GM18508 (cell line): ENCODE results near the gene WNT2B.
"Not testable (repeated sequence)": the region's sequence is repeated elsewhere in the genome, so short reads cannot be mapped to it uniquely, and the experiment has no call there.

Experiments used
- ATAC-seq: cut with Tn5 transposase; IDR thresholded peaks from one replicate; pipeline ENCODE4 v1.9.1; 2021; ENCODE audit warnings: moderate number of reproducible peaks; ENCODE audit not compliant: insufficient read depth, unreplicated experiment

The WNT2B gene

GRCh38 chr1:112508278-112509004, at the start of gene WNT2B:
TSS of gene WNT2B (plus strand) at chr1:112508965. CDS start at chr1:112509263, 298 bp downstream.
- no peak for ATAC-seq

DNA sequence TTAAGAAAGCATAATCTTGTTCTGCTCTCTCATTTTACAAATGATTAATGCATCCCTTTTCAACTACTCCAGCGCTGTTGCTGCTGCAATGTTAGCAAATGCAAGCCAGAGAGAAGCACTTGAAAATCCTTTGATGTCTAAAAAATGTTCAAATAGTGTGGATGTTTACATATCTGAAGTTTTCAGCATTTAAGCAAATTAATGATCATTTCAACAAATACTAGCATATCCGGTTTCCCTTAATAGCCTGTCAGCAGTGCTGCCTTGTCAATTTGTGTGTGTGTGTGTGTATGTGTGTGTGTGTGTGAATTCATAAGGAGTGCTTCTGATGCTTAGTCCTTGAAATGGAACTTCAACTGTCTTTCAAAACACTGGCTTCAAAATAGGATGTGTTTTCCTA, 48.1 kb upstream of the WNT2B start:
- no peak for ATAC-seq

DNA sequence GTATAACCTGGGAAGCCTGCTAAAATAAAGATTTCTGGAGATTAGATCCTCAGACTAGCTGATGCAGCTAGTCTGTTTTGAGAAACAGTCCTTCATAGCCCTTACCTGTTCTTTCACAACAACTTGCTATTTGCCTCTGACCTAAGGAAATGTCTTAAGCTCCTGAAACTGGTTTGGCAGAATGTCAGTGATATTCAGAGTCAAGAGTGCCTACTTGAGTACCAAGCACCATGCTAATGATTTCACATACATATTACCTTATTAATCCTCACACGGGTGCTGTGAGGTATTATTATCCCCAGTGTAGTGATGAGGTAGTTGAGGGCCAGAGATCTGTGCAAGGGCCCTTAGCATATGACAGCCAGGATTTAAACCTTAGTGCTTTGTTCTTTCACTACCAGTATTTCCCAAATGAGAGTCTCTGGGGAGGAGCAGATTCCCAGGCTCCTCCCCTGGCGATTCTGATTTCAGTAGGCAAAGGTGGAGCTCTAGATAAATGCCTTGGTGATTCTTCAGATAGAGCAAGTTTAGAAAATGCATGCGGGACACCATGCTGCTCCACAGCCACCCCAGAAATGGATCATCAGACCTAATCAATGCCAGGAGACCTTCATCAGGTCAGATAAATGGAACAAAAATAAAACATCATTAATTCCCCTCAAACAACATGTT, 47.4 kb upstream of the WNT2B start:
- ATAC-seq: no peak

- ATAC-seq: no peak
Observed at GRCh38 chr1:112462953-112463279, 45.8 kb upstream of the WNT2B start.

DNA sequence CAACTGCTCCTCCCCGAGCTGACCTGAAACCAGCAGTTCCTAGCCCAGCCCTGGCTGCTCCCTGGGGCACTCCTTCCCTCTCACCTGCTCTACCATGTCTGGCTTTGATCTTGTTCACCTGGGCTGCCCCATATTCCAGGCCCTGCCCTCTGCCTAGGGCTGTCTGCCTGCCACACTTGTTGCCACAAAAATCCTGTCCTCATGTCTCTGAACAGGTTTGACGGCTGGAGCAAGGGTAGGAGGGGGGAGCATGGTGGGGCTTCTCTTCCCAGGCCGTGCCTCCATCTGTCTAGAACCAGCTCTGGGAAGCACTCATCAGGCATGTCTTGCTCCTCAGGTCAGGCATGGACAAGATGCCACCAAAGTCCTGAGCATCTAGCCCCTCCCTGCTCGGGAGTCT, 44.3 kb upstream of the WNT2B start:
- ATAC-seq: no peak

DNA sequence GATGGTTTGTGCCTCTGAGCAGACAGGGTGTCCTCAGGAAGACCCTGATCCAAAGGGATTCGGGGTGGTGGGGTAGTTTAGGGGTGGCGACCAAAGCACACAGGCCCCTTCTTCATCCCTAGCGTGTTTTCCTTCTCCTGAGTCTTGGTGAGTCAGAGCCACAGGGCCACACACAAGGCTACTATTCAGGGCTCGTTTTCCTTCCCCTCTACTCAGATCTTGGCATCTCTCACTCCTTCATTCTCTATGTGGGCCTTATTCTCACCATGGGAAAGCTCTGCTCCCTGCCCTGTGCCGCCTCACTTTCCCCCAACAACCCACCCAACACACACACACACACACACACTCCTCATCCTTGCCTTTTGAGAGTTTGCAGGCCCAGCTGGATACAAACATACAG, 43.6 kb upstream of the WNT2B start:
- ATAC-seq: no peak

DNA sequence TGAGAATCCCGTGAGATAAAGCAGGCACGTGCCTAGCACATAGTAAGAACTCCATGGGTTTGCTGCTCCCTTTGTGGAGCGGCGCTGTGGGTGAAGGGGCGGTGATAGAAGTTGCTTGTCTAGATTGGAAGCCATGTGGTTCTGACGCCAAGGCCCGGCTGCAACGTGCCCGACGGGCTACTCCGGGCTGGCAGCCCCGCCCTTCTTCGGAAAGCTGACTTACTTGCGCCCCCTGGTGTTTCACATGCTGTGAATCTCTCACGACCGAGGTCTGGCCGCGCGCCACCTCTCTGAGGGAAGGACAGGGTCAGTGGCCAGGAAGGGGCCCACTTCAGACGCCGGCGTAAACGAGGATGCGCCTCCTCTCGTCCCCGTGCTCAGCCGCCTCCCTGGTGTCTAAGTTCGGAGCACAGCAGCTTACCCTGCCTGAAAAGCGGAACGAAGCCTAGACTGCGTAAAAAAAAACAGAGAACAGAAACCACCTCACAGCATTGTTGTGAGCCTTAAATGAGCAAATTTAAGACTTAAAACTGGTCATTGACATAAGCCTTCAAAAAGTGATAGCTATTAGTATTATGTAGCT, 42.6 kb upstream of the WNT2B start:
- peak; percentile 63 for ATAC-seq

- ATAC-seq: not testable (repeated sequence)
Observed at GRCh38 chr1:112470324-112470723, 38.4 kb upstream of the WNT2B start.

- no peak for ATAC-seq
Observed at GRCh38 chr1:112470966-112471365, 37.8 kb upstream of the WNT2B start.

DNA sequence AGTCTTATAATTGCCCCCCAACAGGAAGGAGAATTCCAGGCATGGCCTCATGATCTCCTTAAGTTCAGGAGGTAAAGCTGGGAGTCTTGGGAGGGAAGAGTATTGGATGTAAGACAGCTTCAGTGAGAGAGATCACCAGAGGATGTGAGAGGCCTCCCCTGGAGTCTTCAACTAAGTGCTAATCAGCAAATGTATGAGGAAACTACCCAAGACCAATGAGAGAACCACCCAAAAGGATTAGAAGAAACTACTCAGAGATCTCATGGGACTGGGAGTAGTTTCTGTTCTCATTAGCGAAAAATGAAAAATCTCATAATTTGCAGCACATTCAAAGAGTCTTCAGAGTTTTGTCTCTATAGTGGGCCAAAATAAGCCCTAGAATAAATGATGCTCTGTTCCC, 36.6 kb upstream of the WNT2B start:
- ATAC-seq: no peak

- ATAC-seq: no peak
Observed at GRCh38 chr1:112477550-112477949, 31.2 kb upstream of the WNT2B start.

DNA sequence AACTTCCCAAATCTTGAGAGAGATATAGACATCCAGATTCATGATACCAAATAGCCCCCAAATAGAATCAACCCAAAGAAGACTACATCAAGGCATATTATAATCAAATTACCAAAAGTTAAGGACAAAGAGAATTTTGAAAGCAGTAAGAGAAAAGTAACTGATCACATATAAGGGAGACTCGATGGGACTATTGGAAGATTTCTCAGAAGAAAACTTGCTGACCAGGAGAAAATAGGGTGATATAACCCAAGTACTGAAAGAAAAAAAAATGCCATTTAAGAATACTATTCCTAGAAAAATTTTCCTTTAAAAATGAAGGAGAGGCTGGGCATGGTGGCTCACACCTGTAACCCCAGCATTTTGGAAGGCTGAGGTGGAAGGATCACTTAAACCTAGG, 30.5 kb upstream of the WNT2B start:
- no peak for ATAC-seq

GRCh38 chr1:112486063-112486462, 22.7 kb upstream of the WNT2B start:
- ATAC-seq: not testable (repeated sequence)

DNA sequence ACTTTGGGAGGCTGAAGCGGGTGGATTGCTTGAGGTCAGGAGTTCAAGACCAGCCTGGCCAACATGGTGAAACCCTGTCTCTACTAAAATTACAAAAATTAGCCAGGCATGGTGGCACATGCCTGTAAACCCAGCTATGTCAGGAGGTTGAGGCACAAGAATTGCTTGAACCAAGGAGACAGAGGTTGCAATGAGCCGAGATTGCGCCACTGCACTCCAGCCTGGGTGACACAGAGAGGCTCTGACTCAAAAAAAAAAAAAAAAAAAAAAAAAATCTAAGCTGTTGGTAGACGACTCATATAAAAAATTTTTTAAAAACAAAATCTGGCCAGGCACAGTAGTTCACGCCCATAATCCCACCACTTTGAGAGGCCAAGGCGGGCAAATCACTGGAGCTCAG, 21.1 kb upstream of the WNT2B start:
- not testable (repeated sequence) for ATAC-seq

DNA sequence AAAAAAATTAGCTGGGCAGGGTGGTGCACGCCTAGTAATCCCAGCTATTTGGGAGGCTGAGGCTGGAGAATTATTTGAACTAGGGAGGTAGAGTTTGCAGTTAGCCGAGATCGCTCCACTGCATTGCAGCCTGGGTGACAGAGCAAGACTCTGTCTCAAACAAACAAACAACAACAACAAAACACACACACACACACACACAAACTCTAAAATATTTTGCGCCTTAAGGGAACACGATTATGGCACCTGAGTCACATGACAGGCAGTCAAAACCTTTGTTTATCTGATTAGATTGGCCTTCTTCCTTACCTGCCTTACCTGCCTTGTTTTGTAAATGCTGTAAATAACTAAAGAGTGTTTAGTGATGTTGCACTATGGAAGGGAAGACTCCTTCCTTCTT, 20.6 kb upstream of the WNT2B start:
- no peak for ATAC-seq

DNA sequence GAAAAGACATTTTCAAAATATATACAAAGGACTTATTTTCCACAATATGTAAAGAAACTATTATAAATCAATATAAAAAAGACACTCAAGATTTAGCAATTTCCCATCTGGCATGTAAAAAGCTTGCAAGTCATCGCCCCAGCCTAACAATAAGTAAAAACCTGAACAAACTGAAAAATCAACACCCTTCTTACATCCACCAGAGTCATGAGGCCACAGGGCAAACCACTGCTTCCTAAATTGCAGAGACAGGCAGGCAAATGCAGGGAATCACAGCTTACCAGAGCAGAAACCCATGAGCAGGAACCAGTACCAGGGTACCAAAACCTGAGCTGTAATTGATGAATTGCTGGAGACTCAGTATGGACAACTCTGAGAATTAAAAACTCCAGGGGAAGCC, 16.7 kb upstream of the WNT2B start:
- no peak for ATAC-seq

- no peak for ATAC-seq
Observed at GRCh38 chr1:112493351-112493750, 15.4 kb upstream of the WNT2B start.

- no peak for ATAC-seq
Observed at GRCh38 chr1:112496290-112496689, 12.5 kb upstream of the WNT2B start.

DNA sequence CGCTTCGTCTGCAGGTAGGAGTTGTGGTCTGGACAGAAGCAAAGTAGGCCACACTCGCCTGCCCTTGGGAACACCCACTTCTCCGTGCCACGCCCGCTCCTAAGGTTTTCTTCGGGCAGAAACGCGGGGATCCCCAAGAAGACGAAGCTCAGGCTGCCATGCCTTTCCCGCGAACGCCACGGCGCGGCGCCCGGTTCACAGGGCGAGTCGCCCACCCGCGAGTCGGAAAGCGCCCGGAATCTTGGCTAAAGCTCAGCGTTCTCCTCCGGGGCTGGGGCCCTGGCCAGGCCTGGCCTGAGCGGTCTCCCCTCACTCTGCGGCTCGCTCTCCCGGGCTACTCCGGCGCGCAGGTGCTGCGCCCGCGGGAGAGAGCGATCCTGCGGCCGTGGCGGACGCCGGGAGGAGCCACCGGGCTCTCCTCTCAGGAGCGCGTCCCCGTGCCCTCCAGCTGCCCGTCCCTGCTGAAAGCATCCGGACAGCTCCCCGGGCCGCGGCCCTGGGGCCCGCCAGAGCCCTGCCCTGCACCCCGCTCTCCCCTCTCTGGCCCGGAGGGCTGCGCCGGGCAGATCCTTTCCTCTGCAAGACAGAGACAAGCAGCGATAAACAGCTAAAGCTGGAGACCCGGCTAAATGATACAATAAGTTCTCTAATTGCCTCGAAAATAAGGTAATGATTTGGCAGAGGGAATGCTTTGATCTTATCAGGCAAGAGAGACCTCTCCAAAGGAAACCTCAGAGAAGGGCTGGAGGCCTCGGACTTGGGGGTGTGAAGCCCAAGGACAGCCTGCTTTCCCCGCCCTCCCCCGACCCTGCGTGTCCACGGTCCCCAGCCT, 6.7 kb upstream of the WNT2B start:
- no peak for ATAC-seq

DNA sequence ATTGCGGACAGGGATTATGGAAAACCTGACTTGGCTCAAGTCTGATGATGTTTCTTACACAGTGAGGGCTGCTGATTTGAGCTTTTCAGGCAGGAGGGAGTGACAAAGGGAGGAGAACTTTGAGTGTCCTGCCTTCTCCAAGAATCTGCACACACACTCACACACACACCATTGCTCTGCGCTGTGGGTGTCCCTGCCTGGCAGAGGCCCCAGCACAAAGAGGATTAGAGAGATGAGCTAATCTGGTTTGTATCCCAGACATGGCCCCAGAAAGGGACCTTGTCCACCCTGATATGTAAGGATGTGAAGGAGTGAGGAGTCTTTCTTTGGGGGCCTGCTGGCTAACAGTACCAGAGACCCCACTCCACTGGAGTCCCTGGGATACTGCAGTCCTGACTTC, 5.9 kb upstream of the WNT2B start:
- ATAC-seq: no peak
